Activated CD4-positive, alpha-beta T cell treated with anti-CD3 and anti-CD28 coated beads, Interleukin-2, amount 50 U/mL, for 16 hours (primary cell): Measurements from ENCODE around the gene PIP5K1C.

Experiments used
- DNase-seq: peaks from one replicate; pipeline ENCODE4 v3.0.0-alpha.2; 2020

Gene PIP5K1C

GRCh38 chr19:3721887-3722442 is 21.7 kb upstream of the PIP5K1C start:
- no peak for DNase-seq

DNA sequence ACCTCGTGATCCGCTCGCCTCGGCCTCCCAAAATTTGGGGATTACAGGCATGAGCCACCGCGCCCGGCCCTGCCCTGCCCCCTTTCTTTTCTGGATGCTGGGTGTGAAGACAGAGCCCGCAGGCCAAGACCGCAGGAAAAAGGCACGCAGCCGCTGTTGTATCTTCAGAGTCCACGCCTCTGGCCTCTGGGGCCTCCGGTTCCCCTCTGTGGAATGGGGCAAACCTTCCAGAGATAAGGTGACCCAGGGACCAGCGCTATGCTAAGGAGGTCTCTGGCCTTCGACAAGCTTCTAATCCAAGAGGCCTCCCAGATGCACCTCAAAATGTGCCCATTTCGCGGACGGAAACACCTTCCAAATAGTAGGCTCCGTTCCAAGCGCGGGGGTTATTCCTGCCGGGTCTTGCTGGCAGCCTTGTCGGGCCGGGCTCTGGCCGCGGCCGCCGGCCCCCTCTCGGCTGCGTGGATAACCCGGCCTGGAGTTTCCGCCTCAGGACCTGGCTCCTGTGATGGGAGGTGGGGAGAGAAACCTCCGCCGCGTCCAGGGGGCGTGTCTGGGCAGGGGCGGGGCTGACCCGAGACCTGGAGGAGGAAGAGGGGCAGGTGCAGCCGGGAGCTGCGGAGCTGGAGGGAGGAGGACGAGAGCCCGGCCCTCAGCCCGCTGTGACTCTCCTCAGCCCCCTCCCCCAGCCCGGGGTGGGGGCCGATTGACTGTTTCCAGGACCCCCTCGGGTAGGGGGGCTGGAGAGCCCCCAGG is 21.0 kb upstream of the PIP5K1C start:
- DNase-seq: peak; percentile 81

- no peak for DNase-seq
Measured at GRCh38 chr19:3720349-3720917, 20.2 kb upstream of the PIP5K1C start.

GRCh38 chr19:3719868-3720267 is 19.6 kb upstream of the PIP5K1C start:
- DNase-seq: no peak

- DNase-seq: no peak
Measured at GRCh38 chr19:3716147-3716668, 15.9 kb upstream of the PIP5K1C start.

- DNase-seq: no peak
Measured at GRCh38 chr19:3712663-3713611, 12.7 kb upstream of the PIP5K1C start.

- no peak for DNase-seq
Measured at GRCh38 chr19:3710265-3710812, 10.1 kb upstream of the PIP5K1C start.

GRCh38 chr19:3708207-3708931 is 8.1 kb upstream of the PIP5K1C start, which contains the start of gene TJP3:
TSS of gene TJP3 (plus strand) at chr19:3708384. CDS start at chr19:3728433, 20,049 bp downstream.
- DNase-seq: no peak

- DNase-seq: no peak
Measured at GRCh38 chr19:3707868-3708206, 7.6 kb upstream of the PIP5K1C start.

DNA sequence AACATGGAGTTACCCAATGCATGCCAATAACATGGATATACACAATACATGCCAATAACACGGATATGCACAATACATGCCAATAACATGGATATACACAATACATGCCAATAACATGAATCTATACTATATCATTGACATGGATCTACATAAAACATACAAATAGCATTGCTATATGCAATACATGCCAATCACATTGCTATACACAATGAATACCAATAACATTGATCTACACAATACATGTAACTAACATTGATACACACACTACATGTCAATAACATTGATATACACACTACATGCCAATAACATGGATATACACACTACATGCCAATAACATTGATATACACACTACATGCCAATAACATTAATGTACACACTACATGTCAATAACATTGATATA is 932 bp upstream of the PIP5K1C start:
- DNase-seq: no peak

DNA sequence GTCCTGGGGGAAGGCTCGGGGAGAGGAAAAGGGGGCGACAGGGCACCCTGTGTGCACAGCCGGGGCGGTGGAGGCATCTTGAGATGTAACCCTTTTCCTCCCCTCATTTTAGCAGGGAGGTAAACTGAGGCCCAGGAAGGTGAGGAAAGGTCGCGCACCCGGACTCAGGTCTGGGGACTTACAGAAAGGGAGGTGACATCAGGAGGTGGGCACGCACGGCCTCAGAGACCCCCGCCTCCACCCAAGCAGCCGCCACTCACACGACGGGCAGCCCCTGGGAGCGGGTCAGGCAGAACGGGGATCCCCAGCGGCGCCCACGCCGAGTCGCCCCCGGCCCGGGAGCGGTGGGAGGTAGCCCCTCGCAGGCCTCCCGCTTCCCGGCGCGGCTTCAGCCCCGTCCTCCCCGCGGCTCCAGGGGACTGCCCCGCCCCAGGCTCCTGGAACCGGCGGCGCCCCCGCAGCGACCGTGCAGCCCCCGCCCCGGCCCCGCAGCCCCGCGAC is 477 bp downstream of the PIP5K1C start:
- no peak for DNase-seq

- DNase-seq: peak; percentile 30
Measured at GRCh38 chr19:3698974-3699740, 1.1 kb downstream of the PIP5K1C start.

DNA sequence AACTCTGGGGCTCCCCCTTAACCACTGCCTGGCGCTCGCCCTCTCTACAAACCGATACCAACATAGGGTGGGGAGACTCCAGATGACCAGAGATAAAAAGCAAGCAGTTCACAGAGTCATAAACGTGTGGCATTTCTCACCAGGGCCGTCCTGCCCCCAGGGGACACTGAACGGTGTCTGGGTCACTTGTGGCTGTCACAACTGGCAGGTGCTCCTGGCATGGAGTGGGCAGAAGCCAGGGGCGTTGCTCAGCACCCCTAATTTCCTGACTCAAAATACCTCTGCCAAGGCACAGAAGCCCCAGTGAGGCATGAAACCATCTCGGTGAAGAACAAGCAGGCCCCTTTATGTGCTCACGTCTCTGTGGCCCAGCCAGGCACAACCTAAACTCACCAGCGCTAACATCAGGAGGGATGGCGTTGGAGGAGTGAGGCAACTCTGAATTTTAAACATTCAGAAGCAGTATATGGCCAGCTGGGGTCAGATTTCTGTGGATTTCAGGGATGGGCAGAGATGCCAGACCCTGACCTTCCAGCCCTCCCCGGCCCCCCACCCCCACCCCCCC is 1.8 kb downstream of the PIP5K1C start:
- no peak for DNase-seq

- no peak for DNase-seq
Measured at GRCh38 chr19:3697671-3698385, 2.4 kb downstream of the PIP5K1C start.

GRCh38 chr19:3697094-3697493 is 3.2 kb downstream of the PIP5K1C start:
- no peak for DNase-seq

DNA sequence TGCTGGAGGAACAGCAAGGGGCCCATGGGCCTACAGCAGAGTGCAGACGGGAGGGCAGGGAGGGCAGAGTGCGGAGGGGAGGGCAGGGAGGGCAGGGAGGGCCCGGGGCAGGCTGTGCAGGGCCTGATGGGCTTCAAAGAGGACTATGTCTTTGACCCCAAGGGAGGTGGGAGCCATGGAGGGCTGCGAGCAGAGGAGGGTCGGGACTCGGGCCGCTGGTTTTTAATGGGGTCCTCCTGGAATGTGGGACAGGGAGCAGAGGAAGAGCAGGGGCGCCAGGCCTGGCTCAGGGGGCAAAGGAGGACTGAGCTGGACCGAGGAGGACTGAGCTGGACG is 3.6 kb downstream of the PIP5K1C start:
- DNase-seq: no peak

- DNase-seq: no peak
Measured at GRCh38 chr19:3695986-3696659, 4.1 kb downstream of the PIP5K1C start.

DNA sequence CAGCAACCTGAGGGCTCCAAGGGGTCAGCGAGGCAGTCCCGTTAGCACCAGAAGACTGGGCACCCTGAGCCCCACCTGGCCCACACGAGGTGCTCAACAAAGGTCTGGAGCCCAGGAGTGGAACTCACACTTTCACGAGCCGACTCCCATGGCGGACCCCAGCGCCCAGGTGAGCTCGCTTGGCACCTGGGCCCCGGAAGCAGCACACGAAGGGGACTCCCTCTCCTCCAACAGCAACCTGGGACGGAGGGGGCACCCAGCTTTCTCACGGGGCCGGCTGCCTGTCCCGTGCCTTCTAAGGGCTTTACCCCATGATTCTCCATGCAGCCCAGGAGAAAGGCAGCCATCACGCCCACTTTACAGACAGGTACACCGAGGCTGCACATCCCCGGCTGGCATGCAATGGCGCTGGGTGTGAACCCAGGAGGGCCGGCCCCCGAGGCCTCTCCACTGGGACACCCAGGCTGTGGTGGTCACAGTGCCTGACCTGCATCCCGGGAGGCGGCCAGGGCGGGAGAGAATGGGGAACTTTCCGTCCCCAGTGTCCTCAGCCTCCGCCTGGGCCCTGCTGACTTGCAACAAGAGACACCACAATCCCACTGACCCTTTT is 5.0 kb downstream of the PIP5K1C start:
- DNase-seq: no peak
